Smooth muscle cell (in vitro differentiated cells): ENCODE data around the gene CYB5R3. TPM values are rescaled to one million over a fixed set of nuclear protein-coding genes. Genes with fewer than 3 reads are reported as not detected.

Source experiments
- DNase-seq: peaks from one replicate; lab custom pipeline; 2025; ENCODE audit not compliant: unreplicated experiment; lab: John Stamatoyannopoulos, UW
- H2AFZ ChIP-seq: fragments of 200-600 bp; sonication (generic); 2 replicates; pipeline ENCODE4 v1.6.0; 2016; ENCODE audit warnings: antibody characterized with exemption, low read depth, mild to moderate bottlenecking
- H3F3A ChIP-seq: fragments of 200-600 bp; sonication (generic); 2 replicates; pipeline ENCODE4 v1.6.0; 2017; ENCODE audit warnings: antibody characterized with exemption, low read depth
- H3K27ac ChIP-seq: fragments of 200-600 bp; sonication (generic); 2 replicates; pipeline ENCODE4 v1.5.1; 2016; ENCODE audit warnings: low read depth, mild to moderate bottlenecking
- H3K27me3 ChIP-seq: fragments of 200-600 bp; sonication (generic); 2 replicates; pipeline ENCODE4 v1.6.1; 2016; ENCODE audit warnings: low read depth, mild to moderate bottlenecking
- H3K36me3 ChIP-seq: fragments of 200-600 bp; sonication (generic); 2 replicates; pipeline ENCODE4 v1.5.1; 2016; ENCODE audit warnings: low read depth
- H3K4me1 ChIP-seq: fragments of 200-600 bp; sonication (generic); 2 replicates; pipeline ENCODE4 v1.5.1; 2016; ENCODE audit warnings: low read depth
- H3K4me2 ChIP-seq: fragments of 200-600 bp; sonication (generic); 2 replicates; pipeline ENCODE4 v1.6.0; 2016; ENCODE audit warnings: mild to moderate bottlenecking
- H3K4me3 ChIP-seq: fragments of 200-600 bp; sonication (generic); 2 replicates; pipeline ENCODE4 v1.5.1; 2016; ENCODE audit warnings: mild to moderate bottlenecking
- H3K79me2 ChIP-seq: fragments of 200-600 bp; sonication (generic); 2 replicates; pipeline ENCODE4 v1.6.0; 2016; ENCODE audit warnings: low read depth, mild to moderate bottlenecking
- H3K9ac ChIP-seq: fragments of 200-600 bp; sonication (generic); 2 replicates; pipeline ENCODE4 v1.6.0; 2016; ENCODE audit warnings: low read depth
- H3K9me3 ChIP-seq: fragments of 200-600 bp; sonication (generic); replicated peaks from 2 replicates; pipeline ENCODE4 v1.5.1; 2016; ENCODE audit warnings: low read depth
- H4K20me1 ChIP-seq: fragments of 200-600 bp; sonication (generic); 2 replicates; pipeline ENCODE4 v1.6.0; 2016; ENCODE audit warnings: low read depth
- CTCF ChIP-seq: fragments of 200-600 bp; sonication (generic); IDR thresholded peaks from 2 replicates; pipeline ENCODE4 v1.5.1; 2017; ENCODE audit warnings: borderline replicate concordance, mild to moderate bottlenecking, antibody characterized with exemption; ENCODE audit not compliant: insufficient read depth, poor library complexity, severe bottlenecking
- WGBS: methylation state at CpG from one replicate; pipeline ENCODE4 v1.1.7; 2016; ENCODE audit warnings: low lambda C conversion rate; 5-methylcytosine and 5-hydroxymethylcytosine counted together
- polyA plus RNA-seq: library from polyadenylated mRNA; unstranded; fragments of >200 nt; fragmentation: Nextera tagmentation; extraction: Ambion mirVana; gene quantifications from 2 replicates; pipeline ENCODE4 v1.2.1, GENCODE V29; 2016
- total RNA-seq: library from RNA; depleted of rRNA; stranded (reverse); fragments of >200 nt; gene quantifications from 2 replicates; pipeline ENCODE4 v1.2.3, GENCODE V29; 2014

Gene CYB5R3
- total and polyA plus RNA-seq, 2 experiments from 2014 or later, result 76.8 to 365 TPM

DNA sequence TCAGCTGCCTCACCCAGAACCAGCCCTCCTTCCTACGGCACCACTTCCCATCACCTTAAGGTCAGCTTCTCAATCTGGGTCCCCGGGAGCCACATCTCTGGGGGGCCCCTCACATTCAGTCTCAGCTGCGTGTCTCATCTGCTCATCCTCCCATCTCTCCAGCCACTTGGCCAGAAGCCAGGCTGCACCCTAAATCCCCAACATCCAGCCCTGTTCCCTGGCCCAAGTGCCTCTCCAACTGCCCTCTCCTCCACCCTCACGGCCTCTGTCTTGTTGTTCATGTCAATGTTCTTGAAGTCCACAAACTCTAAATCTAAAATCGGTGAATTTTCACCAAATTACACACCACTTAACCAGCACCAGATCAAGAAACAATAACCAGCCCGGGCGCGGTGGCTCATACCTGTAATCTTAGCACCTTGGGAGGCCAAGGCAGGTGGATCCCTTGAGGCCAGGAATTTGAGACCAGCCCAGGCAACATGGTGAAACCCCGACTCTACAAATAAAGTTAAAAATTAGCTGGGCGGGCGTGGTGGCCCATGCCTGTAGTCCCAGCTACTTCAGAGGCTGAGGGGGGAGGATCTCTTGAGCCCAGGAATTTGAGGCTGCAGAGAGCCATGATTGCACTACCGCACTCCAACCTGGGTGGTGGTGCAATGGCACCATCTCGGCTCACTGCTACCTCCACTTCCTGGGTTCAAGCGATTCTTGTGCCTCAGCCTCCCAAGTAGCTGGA is 37.7 kb upstream of the CYB5R3 start:
- no peak for TF ChIP-seq CTCF
- no peak overlapping the region for H2AFZ ChIP-seq
- no peak overlapping the region for H3K9ac ChIP-seq
- no peaks in the 10 kb centered on the region for H3K27me3 ChIP-seq
- H3K4me3 ChIP-seq, result no peak overlapping the region
- H3K4me2 ChIP-seq, result no peak overlapping the region
- peaks cover 8% of the 10 kb centered on the region for H3K4me1 ChIP-seq
- no peaks in the 10 kb centered on the region for H3K9me3 ChIP-seq
- no peaks in the 10 kb centered on the region for H4K20me1 ChIP-seq
- 90% methylated on average over 14 of the region's 14 CpGs for WGBS
- no peak overlapping the region for H3K27ac ChIP-seq
- H3K36me3 ChIP-seq, result no peaks in the 10 kb centered on the region
- H3K79me2 ChIP-seq, result no peaks in the 10 kb centered on the region
- H3F3A ChIP-seq, result no peaks in the 10 kb centered on the region
- no peak for DNase-seq

- Histone ChIP-seq H3K4me1 (peaks cover 8% of the 10 kb centered on the region), H3K4me2 (no peak overlapping the region), H3K27me3 (no peaks in the 10 kb centered on the region), H3K79me2 (no peaks in the 10 kb centered on the region), H3K36me3 (no peaks in the 10 kb centered on the region), H3K9ac (no peak overlapping the region), H3K4me3 (no peak overlapping the region), H3K9me3 (no peaks in the 10 kb centered on the region), H3F3A (no peaks in the 10 kb centered on the region), H4K20me1 (no peaks in the 10 kb centered on the region), H3K27ac (no peak overlapping the region), H2AFZ (no peak overlapping the region)
- no peak for TF ChIP-seq CTCF
- DNase-seq, result no peak
- WGBS, result 80% methylated on average over 4 of the region's 5 CpGs
Measured at GRCh38 chr22:42685941-42686653, 36.9 kb upstream of the CYB5R3 start.

DNA sequence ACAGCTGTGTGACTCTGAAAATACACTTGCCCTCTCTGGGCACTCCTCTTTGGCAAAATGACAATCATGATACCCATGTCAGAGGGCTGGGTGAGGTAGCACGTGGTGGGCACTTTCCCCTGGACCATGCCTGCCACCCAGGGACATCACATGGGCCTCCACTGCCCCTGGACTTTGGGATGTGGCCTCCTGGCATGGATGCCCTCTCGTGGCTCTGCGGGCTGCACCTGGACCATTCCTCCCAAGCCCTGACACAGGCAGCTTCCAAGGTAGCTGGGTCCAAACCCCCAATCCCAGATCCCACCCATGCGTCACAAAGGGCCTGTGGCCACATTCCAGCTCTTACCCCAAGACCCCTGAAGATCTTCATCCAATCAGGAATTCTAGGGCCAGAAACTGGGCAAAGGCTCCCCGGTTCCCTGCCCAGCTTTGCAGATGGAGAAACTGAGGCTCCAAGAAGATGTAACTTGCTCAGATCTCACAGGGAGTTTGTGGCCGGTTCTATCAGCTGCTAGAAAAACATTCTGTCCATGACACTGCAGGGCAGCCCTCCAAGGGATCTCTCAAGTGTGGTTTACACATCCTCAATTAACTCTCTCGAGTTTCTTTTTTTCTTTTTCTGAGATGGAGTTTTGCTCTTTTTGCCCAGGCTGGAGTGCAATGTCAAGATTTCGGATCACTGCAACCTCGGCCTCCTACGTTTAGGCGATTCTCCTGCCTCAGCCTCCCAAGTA is 35.4 kb upstream of the CYB5R3 start:
- Histone ChIP-seq H2AFZ (no peak overlapping the region), H3K27ac (no peak overlapping the region), H4K20me1 (no peaks in the 10 kb centered on the region), H3K36me3 (no peaks in the 10 kb centered on the region), H3F3A (no peaks in the 10 kb centered on the region), H3K9me3 (no peaks in the 10 kb centered on the region), H3K4me3 (no peak overlapping the region), H3K4me2 (no peak overlapping the region), H3K27me3 (no peaks in the 10 kb centered on the region), H3K79me2 (no peaks in the 10 kb centered on the region), H3K4me1 (peaks cover 10% of the 10 kb centered on the region), H3K9ac (no peak overlapping the region)
- WGBS, result 75% methylated on average over 11 of the region's 11 CpGs
- TF ChIP-seq CTCF, result no peak
- no peak for DNase-seq
